Mesenchymal stem cell (in vitro differentiated cells and primary cell): ENCODE measurements around the gene PGPEP1.

ENCODE experiments used
- DNase-seq: peaks from one replicate; pipeline ENCODE4 v3.0.0-alpha.2; 2013
- H2AFZ ChIP-seq: one replicate; pipeline ENCODE4 v1.6.1; 2013; ENCODE audit warnings: low read depth, mild to moderate bottlenecking, control low read depth, inconsistent platforms, low read length, moderate library complexity
- H2AK5ac ChIP-seq: 2 replicates; pipeline ENCODE4 v1.6.1; 2013; ENCODE audit warnings: low read length, moderate library complexity, mild to moderate bottlenecking, inconsistent platforms; ENCODE audit not compliant: severe bottlenecking
- H2BK120ac ChIP-seq: one replicate; pipeline ENCODE4 v1.6.1; 2013; ENCODE audit warnings: low read depth, mild to moderate bottlenecking, inconsistent platforms, low read length, moderate library complexity
- H2BK12ac ChIP-seq, 2 experiments: one replicate each; pipeline ENCODE4 v1.6.1; 2013; ENCODE audit warnings: inconsistent platforms in 2 of 2, low read length in 2 of 2, mild to moderate bottlenecking in 2 of 2, moderate library complexity in 2 of 2, control low read depth in 1 of 2
- H2BK15ac ChIP-seq: one replicate; pipeline ENCODE4 v1.6.1; 2013; ENCODE audit warnings: mild to moderate bottlenecking, low read depth, inconsistent platforms; ENCODE audit not compliant: poor library complexity, severe bottlenecking
- H2BK5ac ChIP-seq: 2 replicates; pipeline ENCODE4 v1.6.1; 2013; ENCODE audit warnings: low read depth, mild to moderate bottlenecking, low read length, control low read depth, inconsistent platforms; ENCODE audit not compliant: poor library complexity, severe bottlenecking
- H3K14ac ChIP-seq, 2 experiments: one replicate each; pipeline ENCODE4 v1.6.1; 2013; ENCODE audit warnings: inconsistent platforms in 2 of 2, low read length in 2 of 2, control low read depth in 1 of 2, mild to moderate bottlenecking in 1 of 2, moderate library complexity in 1 of 2
- H3K18ac ChIP-seq, 2 experiments: one replicate each; pipeline ENCODE4 v1.6.1; 2013; ENCODE audit warnings: inconsistent platforms in 2 of 2, low read length in 2 of 2, control low read depth in 1 of 2, low read depth in 1 of 2, mild to moderate bottlenecking in 1 of 2
- H3K23ac ChIP-seq, 2 experiments: one replicate each; pipeline ENCODE4 v1.6.1; 2013; ENCODE audit warnings: inconsistent platforms in 2 of 2, low read length in 2 of 2, mild to moderate bottlenecking in 2 of 2, moderate library complexity in 2 of 2, control low read depth in 1 of 2
- H3K27ac ChIP-seq: 2 replicates; pipeline ENCODE4 v1.5.1; 2013; ENCODE audit warnings: mild to moderate bottlenecking, moderate library complexity, low read length, control low read depth, inconsistent platforms; ENCODE audit not compliant: poor library complexity, severe bottlenecking
- H3K27me3 ChIP-seq, 2 experiments: 2 replicates each; pipeline versions ENCODE4 v1.6.1 to v1.7.0; 2013; ENCODE audit warnings: low read length in 2 of 2, mild to moderate bottlenecking in 2 of 2, moderate library complexity in 2 of 2, control low read depth in 1 of 2, inconsistent platforms in 1 of 2; ENCODE audit not compliant: control insufficient read depth in 1 of 2, insufficient read depth in 1 of 2
- H3K36me3 ChIP-seq, 2 experiments: 2 replicates each; pipeline versions ENCODE4 v1.6.1 to v1.7.0; 2013; ENCODE audit warnings: low read length in 2 of 2, control low read depth in 1 of 2, inconsistent platforms in 1 of 2, low read depth in 1 of 2, mild to moderate bottlenecking in 1 of 2; ENCODE audit not compliant: insufficient read depth in 2 of 2, control insufficient read depth in 1 of 2
- H3K4ac ChIP-seq, 2 experiments: one replicate each; pipeline ENCODE4 v1.6.1; 2013; ENCODE audit warnings: inconsistent platforms in 2 of 2, low read length in 2 of 2, mild to moderate bottlenecking in 2 of 2, moderate library complexity in 2 of 2, control low read depth in 1 of 2, low read depth in 1 of 2
- H3K4me1 ChIP-seq: 2 replicates; pipeline ENCODE4 v1.6.1; 2013; ENCODE audit warnings: low read depth, low read length, control low read depth; ENCODE audit not compliant: control insufficient read depth, insufficient read depth
- H3K4me2 ChIP-seq: 2 replicates; pipeline ENCODE4 v1.6.1; 2013; ENCODE audit warnings: low read length, mild to moderate bottlenecking, inconsistent platforms; ENCODE audit not compliant: poor library complexity, severe bottlenecking
- H3K4me3 ChIP-seq, 2 experiments: 2 replicates each; pipeline versions ENCODE4 v1.5.1 to v1.7.0; 2013; ENCODE audit warnings: low read length in 2 of 2, mild to moderate bottlenecking in 2 of 2, control low read depth in 1 of 2, low read depth in 1 of 2; ENCODE audit not compliant: insufficient read depth in 1 of 2
- H3K79me1 ChIP-seq: replicated peaks from 2 replicates; pipeline ENCODE4 v1.6.1; 2013; ENCODE audit warnings: mild to moderate bottlenecking, control low read depth, low read length, inconsistent platforms; ENCODE audit not compliant: poor library complexity, severe bottlenecking
- H3K9ac ChIP-seq: 2 replicates; pipeline ENCODE4 v1.7.0; 2013; ENCODE audit warnings: mild to moderate bottlenecking, low read length, moderate library complexity
- H3K9me3 ChIP-seq: 2 replicates; pipeline ENCODE4 v1.7.0; 2013; ENCODE audit warnings: mild to moderate bottlenecking, low read length; ENCODE audit not compliant: control insufficient read depth
- H4K8ac ChIP-seq: one replicate; pipeline ENCODE4 v1.6.1; 2013; ENCODE audit warnings: inconsistent platforms, mild to moderate bottlenecking, low read length, moderate library complexity
- H4K91ac ChIP-seq: one replicate; pipeline ENCODE4 v1.6.1; 2013; ENCODE audit warnings: mild to moderate bottlenecking, low read length, inconsistent platforms
- WGBS: methylation state at CpG from one replicate; pipeline ENCODE4 v1.1.7; 2013; ENCODE audit warnings: mixed read lengths; 5-methylcytosine and 5-hydroxymethylcytosine counted together

PGPEP1 gene

GRCh38 chr19:18412610-18413239 is 72.3 kb downstream of the PGPEP1 start:
- Histone ChIP-seq H2BK15ac (no peak overlapping the region), H3K27ac (no peak overlapping the region), H4K8ac (no peak overlapping the region), H3K4me1 (peaks cover 38% of the 10 kb centered on the region), H3K36me3 (no peaks in the 10 kb centered on the region), H2BK5ac (no peak overlapping the region), H3K4me3 (no peak overlapping the region), H3K4me2 (no peak overlapping the region), H3K9me3 (no peaks in the 10 kb centered on the region), H3K23ac (no peak overlapping the region), H3K9ac (no peak overlapping the region), H2AK5ac (peak overlapping the region; percentile 65), H3K4ac (peak overlapping the region in 1 of 2 experiments; percentile 57), H3K14ac (no peak overlapping the region), H3K27me3 (no peaks in the 10 kb centered on the region), H2BK120ac (no peak overlapping the region), H2AFZ (no peak overlapping the region), H3K18ac (no peak overlapping the region), H3K79me1 (no peaks in the 10 kb centered on the region), H4K91ac (peak overlapping the region; percentile 56), H2BK12ac (peak overlapping the region in 1 of 2 experiments; percentile 3)
- DNase-seq: no peak
- 91% methylated on average over 15 of the region's 16 CpGs for WGBS

GRCh38 chr19:18414504-18415177 is 74.2 kb downstream of the PGPEP1 start:
- Histone ChIP-seq H3K4ac (peak overlapping the region; percentile 51 to 57), H2BK5ac (no peak overlapping the region), H2AK5ac (peak overlapping the region; percentile 78), H2BK12ac (peak overlapping the region; percentile 83 to 84), H2BK15ac (peak overlapping the region; percentile 30), H3K27ac (peak overlapping the region; percentile 93), H3K9ac (peak overlapping the region; percentile 95), H3K36me3 (no peaks in the 10 kb centered on the region), H4K8ac (peak overlapping the region; percentile 84), H3K79me1 (no peaks in the 10 kb centered on the region), H4K91ac (peak overlapping the region; percentile 95), H3K4me3 (peak overlapping the region in 1 of 2 experiments; percentile 77), H3K4me2 (no peak overlapping the region), H3K4me1 (peaks cover 47% of the 10 kb centered on the region), H2BK120ac (peak overlapping the region; percentile 4), H2AFZ (peak overlapping the region; percentile 29), H3K14ac (no peak overlapping the region), H3K23ac (no peak overlapping the region), H3K18ac (peak overlapping the region; percentile 64 to 71), H3K27me3 (no peaks in the 10 kb centered on the region), H3K9me3 (no peaks in the 10 kb centered on the region)
- 51% methylated on average over 9 of the region's 11 CpGs for WGBS
- no peak for DNase-seq

- Histone ChIP-seq H3K4me1 (peaks cover 53% of the 10 kb centered on the region), H3K27me3 (no peaks in the 10 kb centered on the region), H2AFZ (no peak overlapping the region), H3K27ac (peak overlapping the region; percentile 93), H3K79me1 (no peaks in the 10 kb centered on the region), H3K9me3 (no peaks in the 10 kb centered on the region), H3K18ac (peak overlapping the region; percentile 71 to 90), H2AK5ac (peak overlapping the region; percentile 7), H4K91ac (peak overlapping the region; percentile 95), H2BK12ac (peak overlapping the region; percentile 75 to 91), H3K4me3 (peak overlapping the region in 1 of 2 experiments; percentile 77), H2BK5ac (peak overlapping the region; percentile 68), H2BK15ac (peak overlapping the region; percentile 88), H3K36me3 (no peaks in the 10 kb centered on the region), H4K8ac (peak overlapping the region; percentile 58), H3K4ac (peak overlapping the region; percentile 51 to 88), H2BK120ac (peak overlapping the region; percentile 82), H3K23ac (no peak overlapping the region), H3K14ac (peak overlapping the region in 1 of 2 experiments; percentile 71), H3K9ac (peak overlapping the region; percentile 95), H3K4me2 (no peak overlapping the region)
- DNase-seq: no peak
- WGBS: 82% methylated on average over 25 of the region's 25 CpGs
These were observed 74.9 kb downstream of the PGPEP1 start for GRCh38 chr19:18415178-18415867.
